H9 (cell line): ENCODE measurements around the gene OR2L8. TPM values are rescaled to one million over a fixed set of nuclear protein-coding genes. Genes with fewer than 3 reads are reported as not detected.

Experiments
- DNase-seq: peaks from one replicate; pipeline ENCODE4 v3.0.0-alpha.2; 2017
- H2AFZ ChIP-seq: one replicate; pipeline ENCODE4 v1.6.1; 2013; ENCODE audit warnings: mild to moderate bottlenecking, low read length, control low read depth, moderate library complexity
- H2AK5ac ChIP-seq: 2 replicates; pipeline ENCODE4 v1.6.1; 2013; ENCODE audit warnings: low read length, control low read depth, mixed read lengths; ENCODE audit not compliant: insufficient read length
- H2BK120ac ChIP-seq: one replicate; pipeline ENCODE4 v1.6.1; 2013; ENCODE audit warnings: low read depth, mild to moderate bottlenecking, low read length, control low read depth, inconsistent platforms; ENCODE audit not compliant: poor library complexity, severe bottlenecking
- H2BK12ac ChIP-seq: 2 replicates; pipeline ENCODE4 v1.6.1; 2013; ENCODE audit warnings: low read length, control low read depth, mixed read lengths, low read depth; ENCODE audit not compliant: insufficient read length
- H2BK15ac ChIP-seq: 2 replicates; pipeline ENCODE4 v1.6.1; 2013; ENCODE audit warnings: low read depth, low read length, control low read depth
- H2BK20ac ChIP-seq: one replicate; pipeline ENCODE4 v1.6.1; 2013; ENCODE audit warnings: low read depth, mild to moderate bottlenecking, low read length, control low read depth, inconsistent platforms; ENCODE audit not compliant: poor library complexity, severe bottlenecking
- H2BK5ac ChIP-seq: 2 replicates; pipeline ENCODE4 v1.6.1; 2013; ENCODE audit warnings: low read length, control low read depth, mixed read lengths; ENCODE audit not compliant: insufficient read length
- H3K14ac ChIP-seq: 2 replicates; pipeline ENCODE4 v1.6.1; 2013; ENCODE audit warnings: low read length, control low read depth; ENCODE audit not compliant: insufficient read depth
- H3K18ac ChIP-seq: 2 replicates; pipeline ENCODE4 v1.6.1; 2013; ENCODE audit warnings: low read depth, mild to moderate bottlenecking, mixed read lengths, low read length, control low read depth; ENCODE audit not compliant: insufficient read length
- H3K23ac ChIP-seq: 2 replicates; pipeline ENCODE4 v1.6.1; 2013; ENCODE audit warnings: low read length, control low read depth, mixed read lengths, low read depth; ENCODE audit not compliant: insufficient read length
- H3K23me2 ChIP-seq: 2 replicates; pipeline ENCODE4 v1.6.1; 2013; ENCODE audit warnings: low read depth, mild to moderate bottlenecking, mixed read lengths, low read length, control low read depth; ENCODE audit not compliant: insufficient read length, poor library complexity, severe bottlenecking
- H3K27ac ChIP-seq: 2 replicates; pipeline ENCODE4 v1.5.1; 2013; ENCODE audit warnings: low read length, control low read depth, mixed read lengths, low read depth; ENCODE audit not compliant: insufficient read length
- H3K27me3 ChIP-seq: 2 replicates; pipeline ENCODE4 v1.6.1; 2013; ENCODE audit warnings: low read length, control low read depth, inconsistent platforms; ENCODE audit not compliant: insufficient read depth
- H3K4ac ChIP-seq: 2 replicates; pipeline ENCODE4 v1.6.1; 2013; ENCODE audit warnings: low read depth, mild to moderate bottlenecking, control low read depth, inconsistent platforms, low read length, moderate library complexity
- H3K4me1 ChIP-seq: 2 replicates; pipeline ENCODE4 v1.6.1; 2013; ENCODE audit warnings: low read length, control low read depth, inconsistent platforms; ENCODE audit not compliant: insufficient read depth
- H3K4me2 ChIP-seq: 2 replicates; pipeline ENCODE4 v1.6.1; 2013; ENCODE audit warnings: low read length, control low read depth, mixed read lengths; ENCODE audit not compliant: insufficient read length, insufficient read depth
- H3K56ac ChIP-seq: 2 replicates; pipeline ENCODE4 v1.6.1; 2013; ENCODE audit warnings: low read depth, mild to moderate bottlenecking, mixed read lengths, low read length, control low read depth; ENCODE audit not compliant: insufficient read length
- H3K79me1 ChIP-seq: 2 replicates; pipeline ENCODE4 v1.6.1; 2013; ENCODE audit warnings: low read depth, mild to moderate bottlenecking, moderate library complexity, low read length, control low read depth, inconsistent platforms; ENCODE audit not compliant: insufficient read depth, poor library complexity, severe bottlenecking
- H3K79me2 ChIP-seq: 2 replicates; pipeline ENCODE4 v1.6.1; 2013; ENCODE audit warnings: low read length, control low read depth, inconsistent platforms; ENCODE audit not compliant: insufficient read depth
- H3K9ac ChIP-seq: 2 replicates; pipeline ENCODE4 v1.6.1; 2013; ENCODE audit warnings: low read length, control low read depth, mixed read lengths; ENCODE audit not compliant: insufficient read length; ENCODE audit errors: extremely low read depth
- H3K9me3 ChIP-seq: one replicate; pipeline ENCODE4 v1.6.1; 2013; ENCODE audit warnings: low read depth, low read length, inconsistent platforms; ENCODE audit not compliant: control insufficient read depth
- H3T11ph ChIP-seq: one replicate; pipeline ENCODE4 v1.6.1; 2013; ENCODE audit warnings: mild to moderate bottlenecking, low read length, control low read depth, inconsistent platforms
- H4K20me1 ChIP-seq: one replicate; pipeline ENCODE4 v1.6.1; 2013; ENCODE audit not compliant: control insufficient read depth, insufficient read length, insufficient read depth
- H4K5ac ChIP-seq: 2 replicates; pipeline ENCODE4 v1.6.1; 2013; ENCODE audit warnings: low read depth, mild to moderate bottlenecking, mixed read lengths, low read length, control low read depth; ENCODE audit not compliant: insufficient read length
- H4K8ac ChIP-seq: replicated peaks from 2 replicates; pipeline ENCODE4 v1.6.1; 2013; ENCODE audit warnings: low read length, control low read depth, mixed read lengths, low read depth; ENCODE audit not compliant: insufficient read length
- H4K91ac ChIP-seq: 2 replicates; pipeline ENCODE4 v1.6.1; 2013; ENCODE audit warnings: low read depth, mild to moderate bottlenecking, moderate library complexity, mixed read lengths, low read length, control low read depth; ENCODE audit not compliant: insufficient read length
- H3K27ac Mint-ChIP-seq, 3 experiments: 2 replicates in 2 of 3; 3 replicates in 1 of 3; pipeline ENCODE4 v1.8.0; 2020 to 2021; ENCODE audit warnings: mixed read lengths in 3 of 3, mild to moderate bottlenecking in 1 of 3, moderate library complexity in 1 of 3
- H3K27me3 Mint-ChIP-seq: 2 replicates; pipeline ENCODE4 v1.8.0; 2021; ENCODE audit warnings: low read depth, mild to moderate bottlenecking, moderate library complexity, mixed read lengths
- H3K36me3 Mint-ChIP-seq, 3 experiments: 2 replicates in 2 of 3; 3 replicates in 1 of 3; pipeline ENCODE4 v1.8.0; 2020 to 2021; ENCODE audit warnings: low read depth in 3 of 3, mixed read lengths in 3 of 3; ENCODE audit not compliant: insufficient read depth in 1 of 3
- H3K4me1 Mint-ChIP-seq, 2 experiments: 2 replicates each; pipeline ENCODE4 v1.8.0; 2020; ENCODE audit warnings: mixed read lengths in 2 of 2
- H3K4me3 Mint-ChIP-seq, 2 experiments: 2 replicates in 1 of 2; 3 replicates in 1 of 2; pipeline ENCODE4 v1.8.0; 2020 to 2021; ENCODE audit warnings: mild to moderate bottlenecking in 2 of 2, mixed read lengths in 2 of 2, moderate library complexity in 1 of 2
- H3K9me3 Mint-ChIP-seq, 2 experiments: 2 replicates in 1 of 2; 3 replicates in 1 of 2; pipeline ENCODE4 v1.8.0; 2020; ENCODE audit warnings: mild to moderate bottlenecking in 2 of 2, mixed read lengths in 2 of 2, moderate library complexity in 1 of 2
- CTCF ChIP-seq: fragments of 200-600 bp; sonication (generic); conservative IDR thresholded peaks from 3 replicates; pipeline ENCODE4 v1.8.0; 2021; ENCODE audit warnings: antibody characterized with exemption, mild to moderate bottlenecking
- WGBS: extraction: QIAGEN DNeasy Blood & Tissue Kit; methylation state at CpG from one replicate; pipeline ENCODE4 v1.1.7; 2013; ENCODE audit warnings: missing lambda C conversion rate, low lambda C conversion rate, mixed read lengths; ENCODE audit not compliant: insufficient read length; ENCODE audit errors: extremely low coverage; 5-methylcytosine and 5-hydroxymethylcytosine counted together
- total RNA-seq: library from RNA; stranded (reverse); gene quantifications from 2 replicates; pipeline ENCODE4 v1.2.1, GENCODE V29; 2021

The OR2L8 gene
- total RNA-seq, 1 experiment from 2014 or later, result 0.24 TPM

- no peak overlapping the region for H4K91ac ChIP-seq
- Mint-ChIP-seq H3K36me3 (peaks cover 12 to 43% (median 14%) of the 10 kb centered on the region in 3 experiments), H3K4me3 (no peak overlapping the region), H3K4me1 (peaks cover 20 to 22% of the 10 kb centered on the region in 2 experiments), H3K27me3 (no peaks in the 10 kb centered on the region; the same call in 1 of the 2 replicates), H3K9me3 (peaks cover 75 to 79% of the 10 kb centered on the region in 2 experiments), H3K27ac (peak overlapping the region in 1 of 3 experiments; percentile 27; a peak in 1 of 7 replicates)
- DNase-seq, result no peak
- no peak overlapping the region for H3K18ac ChIP-seq
- H3K79me1 ChIP-seq, result no peaks in the 10 kb centered on the region
- H2BK15ac ChIP-seq, result no peak overlapping the region
- H2BK120ac ChIP-seq, result no peak overlapping the region
- no peak overlapping the region for H2BK5ac ChIP-seq
- no peak for TF ChIP-seq CTCF
- H3K14ac ChIP-seq, result no peak overlapping the region
- H2BK20ac ChIP-seq, result no peak overlapping the region
- H2AFZ ChIP-seq, result no peak overlapping the region
- no peak overlapping the region for H3K4me2 ChIP-seq
- no peak overlapping the region for H3K4ac ChIP-seq
- H4K8ac ChIP-seq, result no peak overlapping the region
- no peak overlapping the region for H4K5ac ChIP-seq
- H3K27me3 ChIP-seq, result no peaks in the 10 kb centered on the region
- H2BK12ac ChIP-seq, result no peak overlapping the region
- no peak overlapping the region for H3K23ac ChIP-seq
- H3K23me2 ChIP-seq, result no peaks in the 10 kb centered on the region
- H3T11ph ChIP-seq, result no peak overlapping the region
- WGBS, result no CpG with 5 or more reads among the region's 6 CpGs
- H3K9me3 ChIP-seq, result no peaks in the 10 kb centered on the region
- no peaks in the 10 kb centered on the region for H3K79me2 ChIP-seq
- H3K4me1 ChIP-seq, result no peaks in the 10 kb centered on the region; the same call in 1 of the 2 replicates
- no peak overlapping the region for H3K27ac ChIP-seq
- no peaks in the 10 kb centered on the region for H4K20me1 ChIP-seq
- no peak overlapping the region for H3K56ac ChIP-seq
- no peak overlapping the region for H2AK5ac ChIP-seq
- no peak overlapping the region for H3K9ac ChIP-seq
Measured at GRCh38 chr1:247904122-247904521, 44.5 kb upstream of the OR2L8 start.
